PC-3 (cell line): Measurements from ENCODE around the gene PAF1. TPM values are rescaled to one million over a fixed set of nuclear protein-coding genes. Genes with fewer than 3 reads are reported as not detected.

Experiments
- ATAC-seq: fragments of 200-7000 bp; cut with Tn5 transposase; 2 replicates; pipeline ENCODE4 v1.9.1; 2020; ENCODE audit warnings: mild to moderate bottlenecking, moderate library complexity
- BruUV-seq: library from RNA; stranded (reverse); fragments of 400-500 nt; replicated peaks from 2 replicates; lab custom pipeline; 2021; lab: Mats Ljungman, UMichigan
- CTCF ChIA-PET: fragments of 300-600 bp; sonication (Branson Sonifier 250); formaldehyde crosslinking; loops from one replicate; lab custom pipeline; 2022; ENCODE audit warnings: antibody characterized with exemption; lab: Charles Lee
- POLR2A ChIA-PET: fragments of 300-600 bp; sonication (Branson Sonifier 250); formaldehyde crosslinking; loops from one replicate; lab custom pipeline; 2022; ENCODE audit warnings: antibody characterized with exemption; ENCODE audit not compliant: unreplicated experiment; lab: Charles Lee
- DNase-seq: peaks from one replicate; pipeline ENCODE4 v3.0.0-alpha.2; 2015
- H2AFZ ChIP-seq: fragments of 300-600 bp; sonication (generic); 2 replicates; pipeline ENCODE4 v1.6.0; 2016; ENCODE audit warnings: antibody characterized with exemption, low read length
- H3F3A ChIP-seq: fragments of 300-600 bp; sonication (generic); one replicate; pipeline ENCODE4 v1.6.0; 2017; ENCODE audit warnings: antibody characterized with exemption, low read length, control low read depth, mild to moderate bottlenecking; ENCODE audit not compliant: unreplicated experiment
- H3K27ac ChIP-seq: fragments of 300-600 bp; sonication (generic); 2 replicates; pipeline ENCODE4 v1.5.1; 2016; ENCODE audit warnings: mild to moderate bottlenecking, low read length
- H3K27me3 ChIP-seq: fragments of 300-600 bp; sonication (generic); 2 replicates; pipeline ENCODE4 v1.6.1; 2016; ENCODE audit warnings: low read length, mixed read lengths
- H3K36me3 ChIP-seq: fragments of 300-600 bp; sonication (generic); 2 replicates; pipeline ENCODE4 v1.6.1; 2016; ENCODE audit warnings: low read depth, mixed run types, low read length, mixed read lengths
- H3K4me1 ChIP-seq: fragments of 300-600 bp; sonication (generic); 2 replicates; pipeline ENCODE4 v1.5.1; 2016; ENCODE audit warnings: low read length; ENCODE audit not compliant: insufficient read depth
- H3K4me2 ChIP-seq: fragments of 300-600 bp; sonication (generic); 2 replicates; pipeline ENCODE4 v1.6.0; 2016; ENCODE audit warnings: low read length
- H3K4me3 ChIP-seq: fragments of 300-600 bp; sonication (generic); 2 replicates; pipeline ENCODE4 v1.5.1; 2016; ENCODE audit warnings: mild to moderate bottlenecking, low read length, mixed read lengths
- H3K79me2 ChIP-seq: fragments of 300-600 bp; sonication (generic); 2 replicates; pipeline ENCODE4 v1.6.1; 2017; ENCODE audit warnings: low read length, mixed read lengths
- H3K9ac ChIP-seq: fragments of 300-600 bp; sonication (generic); 2 replicates; pipeline ENCODE4 v1.6.0; 2016; ENCODE audit warnings: mild to moderate bottlenecking, low read length
- H3K9me2 ChIP-seq: fragments of 300-600 bp; sonication (generic); replicated peaks from 2 replicates; pipeline ENCODE4 v1.6.1; 2016; ENCODE audit warnings: mixed run types, low read length, mixed read lengths
- H3K9me3 ChIP-seq: fragments of 300-600 bp; sonication (generic); 2 replicates; pipeline ENCODE4 v1.6.1; 2016; ENCODE audit warnings: low read length, mixed read lengths
- H4K20me1 ChIP-seq: fragments of 300-600 bp; sonication (generic); 2 replicates; pipeline ENCODE4 v1.6.1; 2016; ENCODE audit warnings: low read length, mixed read lengths
- EZH2 ChIP-seq: fragments of 300-600 bp; sonication (generic); IDR thresholded peaks from one replicate; pipeline ENCODE4 v1.6.1; 2017; ENCODE audit warnings: antibody characterized with exemption, mild to moderate bottlenecking, low read length; ENCODE audit not compliant: unreplicated experiment
- EZH2phosphoT487 ChIP-seq: fragments of 300-600 bp; sonication (generic); IDR thresholded peaks from 2 replicates; pipeline ENCODE4 v1.6.1; 2018; ENCODE audit warnings: mild to moderate bottlenecking, antibody characterized with exemption, low read length, borderline replicate concordance
- intact Hi-C: fragments of 100-400 bp; cut with micrococcal nuclease; formaldehyde crosslinking; loops from 2 replicates; pipeline ENCODE4 v1.9.0; 2023
- total RNA-seq: library from RNA; depleted of rRNA; stranded (reverse); fragments of >200 nt; gene quantifications from 2 replicates; pipeline ENCODE4 v1.2.3, GENCODE V29; 2014
- TF ChIP-seq, protein P1 (sequence below): fragments of 300-600 bp; sonication (generic); conservative IDR thresholded peaks from 2 replicates; pipeline ENCODE4 v1.5.1; 2017; ENCODE audit warnings: antibody characterized with exemption, low read depth, mild to moderate bottlenecking, low read length

Gene PAF1
- total RNA-seq, 1 experiment from 2014 or later: 50.7 TPM

DNA sequence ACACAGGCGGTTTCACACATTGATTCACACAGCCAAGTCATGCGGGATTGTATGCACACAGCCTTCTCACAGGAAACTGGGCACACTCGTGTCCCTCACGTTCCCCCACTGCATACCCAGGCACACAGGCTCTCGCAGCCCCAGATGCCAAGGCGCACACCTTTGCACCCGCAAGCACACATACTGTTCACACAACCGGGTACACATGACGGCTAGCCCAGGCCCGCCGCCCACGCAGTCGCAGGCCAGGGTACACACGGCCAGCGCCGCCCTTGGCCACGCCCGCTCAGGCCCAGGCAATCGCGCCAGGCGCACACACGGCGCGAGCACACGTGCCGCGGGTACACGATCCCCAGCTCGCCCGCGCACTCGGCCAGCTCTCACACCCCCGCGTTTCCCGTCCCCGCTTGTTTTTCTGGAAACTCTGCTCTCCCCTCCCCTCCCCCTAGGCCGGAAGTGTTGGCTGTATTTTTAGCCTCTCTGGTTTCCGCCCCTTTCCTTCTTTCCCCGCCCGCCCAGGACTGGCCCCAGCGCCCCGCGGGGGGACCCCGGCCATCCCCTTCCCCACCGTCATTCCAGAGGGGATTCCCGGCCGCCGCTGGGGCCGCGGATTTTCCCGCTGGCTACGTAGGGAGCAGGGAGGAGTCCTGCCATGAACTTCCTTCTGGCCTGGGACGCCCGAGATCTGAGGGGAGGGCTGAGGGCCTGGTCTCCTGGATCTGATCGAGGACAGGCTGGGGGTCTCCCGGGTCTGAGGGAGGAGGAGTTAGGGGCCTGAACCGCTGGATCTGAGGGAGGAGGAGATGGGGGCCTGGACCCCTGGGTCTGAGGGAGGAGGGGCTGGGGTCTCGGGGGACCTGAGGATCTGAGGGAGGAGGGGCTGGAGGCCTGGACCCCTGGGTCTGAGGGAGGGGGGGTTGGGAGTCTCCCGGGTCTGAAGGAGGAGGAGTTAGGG, 11.7 kb upstream of the PAF1 start:
- POLR2A ChIA-PET: interaction anchor here (0.6 to 1.0 kb wide), 4 partner anchors 11 to 1471 kb away, joined by 3 to 6 read pairs (median 4); partner anchors contain the start of genes MED29, PAF1 and RPS16

DNA sequence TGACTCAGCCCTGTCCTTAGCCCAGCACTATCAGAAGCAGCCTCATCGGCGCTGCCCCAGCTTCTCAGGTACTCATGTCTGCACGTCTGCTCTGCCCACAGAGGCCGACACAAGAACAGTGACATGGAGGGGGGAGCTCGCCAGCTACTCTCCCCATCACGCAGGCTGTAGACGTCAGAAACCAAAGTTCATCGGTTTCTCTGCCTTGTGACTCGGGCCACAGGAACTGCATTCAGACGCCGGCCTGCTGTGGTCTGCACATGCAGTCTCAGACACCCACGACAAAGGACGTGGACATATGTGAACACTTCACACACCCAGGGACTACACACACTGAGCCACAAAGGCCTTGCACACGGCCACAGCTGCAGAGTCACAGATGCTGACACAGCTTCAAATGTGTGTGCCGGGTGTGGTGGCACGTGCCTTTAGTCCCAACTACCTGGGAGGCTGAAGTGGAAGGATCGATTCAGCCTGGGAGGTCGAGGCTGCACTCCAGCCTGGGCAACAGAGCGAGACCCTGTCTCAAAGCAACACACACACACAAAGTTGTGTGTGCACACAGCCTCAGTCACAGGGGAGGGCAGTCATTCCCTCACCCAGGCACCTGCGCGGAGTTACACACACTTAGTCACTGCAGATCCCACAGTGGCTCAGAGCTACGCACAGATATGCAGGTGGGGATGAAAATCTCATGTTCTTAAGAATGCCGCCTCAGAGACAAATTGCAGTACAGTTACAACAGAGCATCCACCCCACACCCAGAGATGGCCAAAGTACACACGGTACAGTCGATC, 10.8 kb upstream of the PAF1 start:
- peak; percentile 39 for ATAC-seq
- H3K9me2 ChIP-seq: no peaks in the 10 kb centered on the region
- peak overlapping the region; percentile 92 for H3K9ac ChIP-seq
- H3F3A ChIP-seq: no peaks in the 10 kb centered on the region
- H3K4me2 ChIP-seq: peak overlapping the region; percentile 95
- TF ChIP-seq EZH2: no peak
- TF ChIP-seq EZH2phosphoT487: no peak
- TF ChIP-seq, protein P1, sequence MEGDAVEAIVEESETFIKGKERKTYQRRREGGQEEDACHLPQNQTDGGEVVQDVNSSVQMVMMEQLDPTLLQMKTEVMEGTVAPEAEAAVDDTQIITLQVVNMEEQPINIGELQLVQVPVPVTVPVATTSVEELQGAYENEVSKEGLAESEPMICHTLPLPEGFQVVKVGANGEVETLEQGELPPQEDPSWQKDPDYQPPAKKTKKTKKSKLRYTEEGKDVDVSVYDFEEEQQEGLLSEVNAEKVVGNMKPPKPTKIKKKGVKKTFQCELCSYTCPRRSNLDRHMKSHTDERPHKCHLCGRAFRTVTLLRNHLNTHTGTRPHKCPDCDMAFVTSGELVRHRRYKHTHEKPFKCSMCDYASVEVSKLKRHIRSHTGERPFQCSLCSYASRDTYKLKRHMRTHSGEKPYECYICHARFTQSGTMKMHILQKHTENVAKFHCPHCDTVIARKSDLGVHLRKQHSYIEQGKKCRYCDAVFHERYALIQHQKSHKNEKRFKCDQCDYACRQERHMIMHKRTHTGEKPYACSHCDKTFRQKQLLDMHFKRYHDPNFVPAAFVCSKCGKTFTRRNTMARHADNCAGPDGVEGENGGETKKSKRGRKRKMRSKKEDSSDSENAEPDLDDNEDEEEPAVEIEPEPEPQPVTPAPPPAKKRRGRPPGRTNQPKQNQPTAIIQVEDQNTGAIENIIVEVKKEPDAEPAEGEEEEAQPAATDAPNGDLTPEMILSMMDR: no peak
- peak; percentile 76 for DNase-seq
- H4K20me1 ChIP-seq: 0 out of 2 replicates have a peak, but pooled peaks cover under 1% of the 10 kb centered on the region
- no peaks in the 10 kb centered on the region for H3K9me3 ChIP-seq
- 0 out of 2 replicates have a peak overlapping the region, but pooled peaks have one; percentile 54 for H2AFZ ChIP-seq
- peak overlapping the region; percentile 97 for H3K27ac ChIP-seq
- peak overlapping the region; percentile 66; the same call in 1 of the 2 replicates for H3K4me3 ChIP-seq
- ChIA-PET POLR2A (interaction anchor here (0.8 kb wide), 1 partner anchor 11 kb away, joined by 4 read pairs; the partner anchor contains the start of genes MED29 and PAF1), CTCF (interaction anchor here (1.0 kb wide), 1 partner anchor 10 kb away, joined by 3 read pairs; no protein-coding TSS in a partner anchor)
- peaks cover under 1% of the 10 kb centered on the region for H3K79me2 ChIP-seq
- TSS peak; percentile 21 for BruUV-seq
- intact Hi-C loops: no loop called here
- H3K36me3 ChIP-seq: no peaks in the 10 kb centered on the region
- no peaks in the 10 kb centered on the region for H3K27me3 ChIP-seq
- H3K4me1 ChIP-seq: peaks cover 48% of the 10 kb centered on the region

More for the DNA sequence above, 11.7 kb upstream of the PAF1 start:
- DNase-seq (peak; percentile 71), ATAC-seq (peak; percentile 30)
- peaks cover 8% of the 10 kb centered on the region for H4K20me1 ChIP-seq
- H3K9ac ChIP-seq: peak overlapping the region; percentile 92
- peak overlapping the region; percentile 95 for H3K4me2 ChIP-seq
- H3K9me3 ChIP-seq: no peaks in the 10 kb centered on the region
- 0 out of 2 replicates have a peak, but pooled peaks cover under 1% of the 10 kb centered on the region for H3K36me3 ChIP-seq
- no peaks in the 10 kb centered on the region for H3F3A ChIP-seq
- intact Hi-C loops: no loop called here
- peaks cover 48% of the 10 kb centered on the region for H3K4me1 ChIP-seq
- no peak for TF ChIP-seq EZH2
- TF ChIP-seq EZH2phosphoT487: peak; percentile 87
- CTCF ChIA-PET: interaction anchor here (1.0 kb wide), 1 partner anchor 9 kb away, joined by 3 read pairs; no protein-coding TSS in a partner anchor
- H2AFZ ChIP-seq: peak overlapping the region; percentile 54; the same call in 1 of the 2 replicates
- H3K27me3 ChIP-seq: no peaks in the 10 kb centered on the region
- H3K27ac ChIP-seq: peak overlapping the region; percentile 97
- peaks cover 9% of the 10 kb centered on the region for H3K79me2 ChIP-seq
- no TSS peak for BruUV-seq
- H3K4me3 ChIP-seq: peak overlapping the region; percentile 66
- H3K9me2 ChIP-seq: no peaks in the 10 kb centered on the region
